HepG2 (cell line): ENCODE measurements around the gene UQCR10.

ENCODE experiments used
- ATF4 ChIP-seq, 2 experiments: fragments of 450-650 bp in 1 of 2; sonication (generic) in 1 of 2; formaldehyde crosslinking; IDR thresholded peaks; 2 replicates each; pipeline versions ENCODE4 v1.5.0 to v1.8.0; 2020 to 2022; ENCODE audit warnings: mild to moderate bottlenecking in 1 of 2, missing genetic modification reagents in 1 of 2
- BCL6 ChIP-seq: IDR thresholded peaks from 2 replicates; pipeline ENCODE4 v1.6.1; 2016; ENCODE audit warnings: missing genetic modification reagents, missing compliant biosample characterization
- BRD4 ChIP-seq: sonication (generic); formaldehyde crosslinking; IDR thresholded peaks from 2 replicates; pipeline ENCODE4 v1.4.0; 2020; ENCODE audit warnings: missing genetic modification reagents
- MAZ ChIP-seq, 2 experiments: sonication (generic) in 1 of 2; formaldehyde crosslinking in 1 of 2; IDR thresholded peaks; 2 replicates each; pipeline versions ENCODE4 v1.5.0 to v1.6.1; 2012 to 2020; ENCODE audit warnings: low read depth in 2 of 2, mild to moderate bottlenecking in 2 of 2, borderline replicate concordance in 1 of 2, improper control_type of control experiment in 1 of 2, low read length in 1 of 2, missing genetic modification reagents in 1 of 2, moderate library complexity in 1 of 2
- NR3C1 ChIP-seq: sonication (generic); formaldehyde crosslinking; IDR thresholded peaks from 2 replicates; pipeline ENCODE4 v1.4.0; 2020; ENCODE audit warnings: missing genetic modification reagents
- POLR2AphosphoS5 ChIP-seq: IDR thresholded peaks from 2 replicates; pipeline ENCODE4 v1.6.1; 2012; ENCODE audit warnings: low read depth, low read length
- SOX5 ChIP-seq: IDR thresholded peaks from 2 replicates; pipeline ENCODE4 v1.6.1; 2016; ENCODE audit warnings: borderline replicate concordance
- UBTF ChIP-seq: sonication (generic); formaldehyde crosslinking; IDR thresholded peaks from 2 replicates; pipeline ENCODE4 v1.4.0; 2020; ENCODE audit warnings: mild to moderate bottlenecking, missing genetic modification reagents
- ZNF18 ChIP-seq: sonication (generic); formaldehyde crosslinking; IDR thresholded peaks from 2 replicates; pipeline ENCODE4 v1.8.0; 2022; ENCODE audit warnings: mild to moderate bottlenecking, missing genetic modification reagents; ENCODE audit not compliant: insufficient replicate concordance
- ZNF274 ChIP-seq: sonication (generic); formaldehyde crosslinking; IDR thresholded peaks from 2 replicates; pipeline ENCODE4 v1.5.1; 2020; ENCODE audit warnings: mild to moderate bottlenecking, missing genetic modification reagents
- ZNF431 ChIP-seq: sonication (generic); formaldehyde crosslinking; IDR thresholded peaks from 2 replicates; pipeline ENCODE4 v1.9.0; 2022; ENCODE audit warnings: missing genetic modification reagents, low read depth, mild to moderate bottlenecking, borderline replicate concordance

GRCh38 chr22:29756341-29756740 is 10.8 kb upstream of the UQCR10 start:
- TF ChIP-seq ZNF431 (CRISPR knock-in tag) (no peak), MAZ (IDR thresholded peaks at IDR 0.05; ENCODE audit: borderline replicate concordance, low read depth, low read length) (no peak), MAZ (CRISPR knock-in tag; IDR thresholded peaks at IDR 0.05; ENCODE audit: low read depth) (no peak), ZNF18 (CRISPR knock-in tag) (no peak), BCL6 (CRISPR knock-in tag) (no peak), UBTF (no peak), ZNF274 (CRISPR knock-in tag) (no peak), BRD4 (no peak), ATF4 (CRISPR knock-in tag; IDR thresholded peaks at IDR 0.05) (no peak), SOX5 (CRISPR knock-in tag) (no peak), POLR2AphosphoS5 (no peak), NR3C1 (CRISPR knock-in tag) (no peak)
